Mesangial cell (primary cell): Measurements from ENCODE around the gene CDNF. TPM values are rescaled to one million over a fixed set of nuclear protein-coding genes. Genes with fewer than 3 reads are reported as not detected.

Source experiments
- total RNA-seq: library from RNA; depleted of rRNA; stranded (reverse); fragments of >200 nt; gene quantifications from 2 replicates; pipeline ENCODE4 v1.2.3, GENCODE V29; 2015

The CDNF gene
- total RNA-seq: 1.8 TPM in 1 of 2 replicates, not detected in the other

GRCh38 chr10:14837757-14838581 lies at the start of gene CDNF, which contains the start of the genes HSPA14 and MSANTD7:
CDNF (minus strand) TSS chr10:14838037; CDS start chr10:14837946, 91 bp downstream.
HSPA14 (plus strand) TSS chr10:14838306; CDS start chr10:14838403, 97 bp downstream.
MSANTD7 (plus strand) TSS chr10:14838306; CDS start chr10:14842285, 3,979 bp downstream.

GRCh38 chr10:14878266-14879123 lies 40.7 kb upstream of the CDNF start, which contains the start of gene SUV39H2:
SUV39H2 (plus strand) TSS chr10:14878866; CDS start chr10:14878889, 23 bp downstream.

DNA sequence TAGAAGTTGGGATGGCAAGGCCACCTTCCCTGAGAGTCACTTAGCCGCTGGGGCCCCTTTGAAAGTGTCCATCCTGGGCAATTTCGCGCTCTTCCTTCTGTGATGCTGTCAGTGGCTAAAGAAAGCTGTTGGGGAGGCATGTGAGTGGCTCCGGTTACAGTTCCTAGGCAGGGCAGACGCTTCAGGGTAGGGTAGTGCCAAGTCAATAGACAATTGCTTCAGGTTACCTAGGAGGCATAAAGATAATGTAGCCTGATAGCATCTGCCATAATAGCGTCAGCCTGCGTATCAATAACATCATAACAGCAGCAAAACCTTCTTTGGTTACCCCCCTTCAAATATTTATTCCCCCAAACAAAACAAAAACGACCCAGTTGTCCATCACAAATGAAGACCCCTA lies 63.0 kb downstream of the CDNF start, which contains the start of gene FAM107B:
Gene FAM107B, minus strand, starts transcription at position 101 of the 400 bp plus-strand sequence. CDS start 234 bp downstream, outside the sequence.

Other genes with a start within 250 kb of the CDNF start
- gene FAM107B, start 63.1 kb downstream of the CDNF start, total RNA-seq: 8.7 and 11.2 TPM in 2 replicates
- gene HSPA14, start 269 bp upstream of the CDNF start, total RNA-seq: 3.4 and 13.0 TPM in 2 replicates
- 7.7 and 9.8 TPM in 2 replicates for gene MSANTD7, start 269 bp upstream of the CDNF start, total RNA-seq
- gene SUV39H2, start 40.8 kb upstream of the CDNF start, total RNA-seq: 4.8 and 13.5 TPM in 2 replicates
- 5.1 and 5.8 TPM in 2 replicates for gene DCLRE1C, start 116.1 kb upstream of the CDNF start, total RNA-seq
- gene MEIG1, start 121.4 kb upstream of the CDNF start, total RNA-seq: not detected in 2 replicates
- gene OLAH, start 205.9 kb upstream of the CDNF start, total RNA-seq: 0.89 and 3.1 TPM in 2 replicates